Trophoblast cell (in vitro differentiated cells and primary cell): Measurements from ENCODE around the gene FAM241B.

Source experiments
- DNase-seq, 2 donors: peaks; one replicate each; pipeline ENCODE4 v3.0.0-alpha.2; 2016
- H2AFZ ChIP-seq: 2 replicates; pipeline ENCODE4 v1.6.1; 2013; ENCODE audit warnings: low read length, moderate library complexity, mild to moderate bottlenecking; ENCODE audit not compliant: insufficient read depth, poor library complexity
- H2AK5ac ChIP-seq: 2 replicates; pipeline ENCODE4 v1.6.1; 2013; ENCODE audit warnings: mild to moderate bottlenecking, low read length
- H2BK120ac ChIP-seq: 2 replicates; pipeline ENCODE4 v1.6.1; 2013; ENCODE audit warnings: low read length, mild to moderate bottlenecking, moderate library complexity; ENCODE audit not compliant: insufficient read depth, poor library complexity
- H2BK12ac ChIP-seq: 2 replicates; pipeline ENCODE4 v1.6.1; 2013; ENCODE audit warnings: mild to moderate bottlenecking, low read length, moderate library complexity
- H2BK5ac ChIP-seq: 2 replicates; pipeline ENCODE4 v1.6.1; 2013; ENCODE audit warnings: low read length, low read depth, moderate library complexity, mild to moderate bottlenecking; ENCODE audit not compliant: poor library complexity
- H3K14ac ChIP-seq: 2 replicates; pipeline ENCODE4 v1.6.1; 2013; ENCODE audit warnings: mild to moderate bottlenecking, low read length
- H3K18ac ChIP-seq: 2 replicates; pipeline ENCODE4 v1.6.1; 2013; ENCODE audit warnings: mild to moderate bottlenecking, low read length
- H3K23ac ChIP-seq: 2 replicates; pipeline ENCODE4 v1.6.1; 2013; ENCODE audit warnings: low read length
- H3K27ac ChIP-seq: 2 replicates; pipeline ENCODE4 v1.5.1; 2013; ENCODE audit warnings: low read depth, mild to moderate bottlenecking, inconsistent platforms, low read length, moderate library complexity
- H3K27me3 ChIP-seq: 2 replicates; pipeline ENCODE4 v1.6.1; 2013; ENCODE audit warnings: inconsistent platforms, mild to moderate bottlenecking, low read length, moderate library complexity; ENCODE audit not compliant: insufficient read depth
- H3K36me3 ChIP-seq, 2 experiments: 1 replicate in 1 of 2; 2 replicates in 1 of 2; pipeline ENCODE4 v1.6.1; 2013; ENCODE audit warnings: low read length in 2 of 2, mild to moderate bottlenecking in 2 of 2, moderate library complexity in 1 of 2; ENCODE audit not compliant: insufficient read depth in 2 of 2, control insufficient read depth in 1 of 2
- H3K4ac ChIP-seq: 2 replicates; pipeline ENCODE4 v1.6.1; 2013; ENCODE audit warnings: low read depth, mild to moderate bottlenecking, low read length, moderate library complexity
- H3K4me1 ChIP-seq, 2 experiments: 1 replicate in 1 of 2; 2 replicates in 1 of 2; pipeline ENCODE4 v1.6.1; 2013; ENCODE audit warnings: low read length in 2 of 2, mild to moderate bottlenecking in 2 of 2, moderate library complexity in 1 of 2; ENCODE audit not compliant: insufficient read depth in 2 of 2, control insufficient read depth in 1 of 2
- H3K4me2 ChIP-seq: 2 replicates; pipeline ENCODE4 v1.6.1; 2013; ENCODE audit warnings: inconsistent platforms, mild to moderate bottlenecking, low read length, moderate library complexity
- H3K4me3 ChIP-seq: 2 replicates; pipeline ENCODE4 v1.5.1; 2013; ENCODE audit warnings: mild to moderate bottlenecking, low read depth, low read length, inconsistent platforms
- H3K79me1 ChIP-seq: one replicate; pipeline ENCODE4 v1.6.1; 2013; ENCODE audit warnings: low read length
- H3K79me2 ChIP-seq: 2 replicates; pipeline ENCODE4 v1.6.1; 2013; ENCODE audit warnings: low read length, mild to moderate bottlenecking; ENCODE audit not compliant: control insufficient read depth, insufficient read depth, poor library complexity
- H3K9ac ChIP-seq: 2 replicates; pipeline ENCODE4 v1.6.1; 2013; ENCODE audit warnings: mild to moderate bottlenecking, low read length
- H3K9me3 ChIP-seq: 2 replicates; pipeline ENCODE4 v1.6.1; 2013; ENCODE audit warnings: low read depth, mild to moderate bottlenecking, control low read depth, inconsistent platforms, low read length; ENCODE audit not compliant: insufficient read depth
- H4K12ac ChIP-seq: 2 replicates; pipeline ENCODE4 v1.6.1; 2013; ENCODE audit warnings: low read depth, mild to moderate bottlenecking, low read length, moderate library complexity
- H4K8ac ChIP-seq: 2 replicates; pipeline ENCODE4 v1.6.1; 2013; ENCODE audit warnings: low read depth, mild to moderate bottlenecking, low read length, moderate library complexity
- H4K91ac ChIP-seq: one replicate; pipeline ENCODE4 v1.6.1; 2013; ENCODE audit warnings: low read depth, mild to moderate bottlenecking, low read length, moderate library complexity
- WGBS: extraction: QIAGEN DNeasy Blood & Tissue Kit; methylation state at CpG from one replicate; pipeline ENCODE4 v1.1.7; 2013; ENCODE audit warnings: missing lambda C conversion rate; ENCODE audit not compliant: insufficient read length, insufficient coverage; ENCODE audit errors: extremely low coverage; 5-methylcytosine and 5-hydroxymethylcytosine counted together

The FAM241B gene

DNA sequence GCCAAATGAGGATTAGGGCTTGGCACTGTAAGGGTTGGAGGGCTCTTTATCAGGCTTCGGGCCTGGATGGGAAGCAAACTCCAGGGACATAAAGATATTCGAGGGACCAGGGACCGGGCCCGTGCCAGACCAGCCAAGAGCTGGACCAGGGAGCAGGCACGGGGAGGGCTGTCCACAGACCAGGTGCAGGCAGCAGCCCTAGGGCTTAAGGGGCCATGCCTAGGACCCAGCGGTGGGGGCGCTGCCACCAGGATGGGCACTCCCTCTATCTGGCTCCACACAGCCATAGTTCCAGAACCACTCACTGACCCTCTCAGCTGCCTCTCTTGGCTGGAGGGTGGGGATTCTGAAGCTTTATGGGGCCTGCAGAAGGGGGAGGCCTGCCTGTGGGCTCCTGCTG lies 32.9 kb downstream of the FAM241B start:
- Histone ChIP-seq H3K4me1 (no peaks in the 10 kb centered on the region), H3K14ac (no peak overlapping the region), H4K8ac (no peak overlapping the region), H3K9ac (no peak overlapping the region), H2BK120ac (no peak overlapping the region), H2AK5ac (no peak overlapping the region), H3K79me2 (no peaks in the 10 kb centered on the region), H3K36me3 (no peaks in the 10 kb centered on the region), H4K91ac (no peak overlapping the region), H3K4ac (no peak overlapping the region), H2AFZ (no peak overlapping the region), H3K79me1 (no peaks in the 10 kb centered on the region), H3K4me3 (no peak overlapping the region), H4K12ac (no peak overlapping the region), H3K9me3 (no peaks in the 10 kb centered on the region), H3K27me3 (no peaks in the 10 kb centered on the region), H3K18ac (no peak overlapping the region), H2BK5ac (no peak overlapping the region), H3K23ac (no peak overlapping the region), H3K27ac (no peak overlapping the region), H2BK12ac (no peak overlapping the region), H3K4me2 (no peak overlapping the region)
- no CpG with 5 or more reads among the region's 7 CpGs for WGBS
- DNase-seq = no peak

DNA sequence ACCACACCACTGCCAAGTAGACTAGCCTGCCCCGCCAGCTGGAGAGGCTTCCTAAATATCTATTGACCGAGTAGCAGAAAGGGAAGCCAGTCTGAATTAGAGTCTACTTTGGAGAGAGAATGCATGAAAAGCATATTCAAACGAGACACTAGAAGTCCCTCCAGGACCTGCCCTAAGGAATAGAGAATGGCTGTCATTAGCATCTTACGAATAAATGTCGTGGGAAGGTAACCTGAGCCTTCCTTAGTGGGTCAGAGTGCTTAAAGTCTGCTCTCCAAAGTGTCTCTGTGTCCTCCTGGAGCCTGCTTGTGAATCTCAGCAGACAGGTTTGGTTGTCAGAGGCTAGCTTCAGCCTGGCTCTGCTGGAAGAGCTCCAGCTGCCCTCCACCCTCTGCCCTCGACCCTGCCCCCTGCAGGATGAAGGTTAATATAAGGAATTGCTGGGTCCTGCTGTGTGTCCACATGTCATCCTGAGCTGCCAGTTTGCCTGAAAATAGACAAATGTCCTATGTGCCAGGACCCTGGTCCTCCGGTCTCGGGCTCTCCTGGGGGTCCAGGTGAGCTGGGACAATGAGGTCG lies 33.4 kb downstream of the FAM241B start:
- no peak overlapping the region for H3K4me2 ChIP-seq
- no peaks in the 10 kb centered on the region for H3K79me1 ChIP-seq
- H2BK120ac ChIP-seq = no peak overlapping the region
- no peak overlapping the region for H3K23ac ChIP-seq
- H2BK5ac ChIP-seq = no peak overlapping the region
- WGBS = no CpG with 5 or more reads among the region's 9 CpGs
- H3K18ac ChIP-seq = no peak overlapping the region
- H4K12ac ChIP-seq = no peak overlapping the region
- no peaks in the 10 kb centered on the region for H3K9me3 ChIP-seq
- no peak overlapping the region for H3K9ac ChIP-seq
- no peak overlapping the region for H2BK12ac ChIP-seq
- no peak overlapping the region for H2AFZ ChIP-seq
- no peaks in the 10 kb centered on the region for H3K27me3 ChIP-seq
- no peak for DNase-seq
- no peak overlapping the region for H2AK5ac ChIP-seq
- no peaks in the 10 kb centered on the region for H3K4me1 ChIP-seq
- no peaks in the 10 kb centered on the region for H3K36me3 ChIP-seq
- H3K4me3 ChIP-seq = no peak overlapping the region
- no peak overlapping the region for H4K8ac ChIP-seq
- no peak overlapping the region for H3K4ac ChIP-seq
- no peaks in the 10 kb centered on the region for H3K79me2 ChIP-seq
- H3K14ac ChIP-seq = no peak overlapping the region
- H3K27ac ChIP-seq = no peak overlapping the region
- H4K91ac ChIP-seq = no peak overlapping the region

DNA sequence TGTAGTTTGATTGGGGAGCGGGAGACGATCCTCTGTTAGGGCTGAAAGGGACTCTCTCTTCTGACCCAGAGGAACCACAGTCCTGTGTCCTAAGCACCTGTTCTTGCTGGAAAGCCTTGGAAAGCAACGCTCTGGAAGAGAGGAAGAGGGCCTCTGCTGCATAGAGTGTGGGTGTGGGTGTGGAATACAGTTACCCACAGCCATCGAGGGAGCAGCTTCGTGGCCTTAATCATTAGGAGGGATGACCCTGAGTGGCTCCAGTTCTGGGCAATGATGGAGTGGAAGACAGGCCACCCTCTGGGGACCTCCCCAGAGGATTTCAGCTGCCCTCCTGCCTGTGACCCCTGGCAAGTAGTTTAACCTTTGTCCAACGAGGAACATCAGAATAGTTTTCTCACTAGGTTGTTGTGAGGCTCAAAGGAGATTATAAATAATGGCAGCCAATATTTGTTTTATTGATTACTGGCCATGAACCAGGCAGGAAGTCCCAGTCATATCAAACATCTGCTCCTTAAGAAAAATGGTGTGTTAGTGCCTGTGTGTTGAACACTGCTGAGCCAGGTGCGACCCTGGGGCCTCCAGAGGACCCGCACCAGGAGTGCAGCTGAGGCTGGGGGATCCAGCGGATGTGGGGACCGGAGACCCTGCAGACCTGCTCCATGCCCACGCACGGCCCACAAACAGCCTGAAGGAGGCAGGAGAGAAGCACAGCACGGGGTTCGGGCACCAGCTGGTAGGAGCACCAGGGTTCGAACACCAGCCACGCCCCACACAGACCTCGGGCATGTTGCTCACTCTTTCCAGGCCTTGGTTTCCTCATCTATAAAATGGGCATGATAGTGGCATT lies 35.6 kb downstream of the FAM241B start:
- H2BK120ac ChIP-seq = no peak overlapping the region
- no peak overlapping the region for H2BK5ac ChIP-seq
- H4K8ac ChIP-seq = no peak overlapping the region
- no peak overlapping the region for H2AK5ac ChIP-seq
- H3K14ac ChIP-seq = no peak overlapping the region
- no peaks in the 10 kb centered on the region for H3K4me1 ChIP-seq
- no peaks in the 10 kb centered on the region for H3K36me3 ChIP-seq
- no peak overlapping the region for H2AFZ ChIP-seq
- no peak overlapping the region for H4K91ac ChIP-seq
- no peak overlapping the region for H3K4me2 ChIP-seq
- H3K9me3 ChIP-seq = no peaks in the 10 kb centered on the region
- no peak overlapping the region for H3K27ac ChIP-seq
- H3K79me1 ChIP-seq = no peaks in the 10 kb centered on the region
- WGBS = no CpG with 5 or more reads among the region's 17 CpGs
- H3K79me2 ChIP-seq = no peaks in the 10 kb centered on the region
- no peak overlapping the region for H3K4me3 ChIP-seq
- no peak overlapping the region for H2BK12ac ChIP-seq
- no peak overlapping the region for H3K23ac ChIP-seq
- no peak overlapping the region for H3K4ac ChIP-seq
- H3K27me3 ChIP-seq = no peaks in the 10 kb centered on the region
- no peak overlapping the region for H3K18ac ChIP-seq
- no peak overlapping the region for H3K9ac ChIP-seq
- DNase-seq = no peak
- no peak overlapping the region for H4K12ac ChIP-seq

- no peak for DNase-seq
- H3K9me3 ChIP-seq = no peaks in the 10 kb centered on the region
- no peaks in the 10 kb centered on the region for H3K36me3 ChIP-seq
- H4K12ac ChIP-seq = no peak overlapping the region
- no peaks in the 10 kb centered on the region for H3K79me2 ChIP-seq
- no peak overlapping the region for H3K4me2 ChIP-seq
- no peak overlapping the region for H3K4ac ChIP-seq
- no peak overlapping the region for H2AK5ac ChIP-seq
- WGBS = no CpG with 5 or more reads among the region's 4 CpGs
- no peak overlapping the region for H3K23ac ChIP-seq
- H3K79me1 ChIP-seq = no peaks in the 10 kb centered on the region
- H3K4me1 ChIP-seq = no peaks in the 10 kb centered on the region
- no peak overlapping the region for H3K14ac ChIP-seq
- no peak overlapping the region for H4K91ac ChIP-seq
- H3K4me3 ChIP-seq = no peak overlapping the region
- H2AFZ ChIP-seq = no peak overlapping the region
- no peak overlapping the region for H2BK120ac ChIP-seq
- no peak overlapping the region for H2BK12ac ChIP-seq
- H3K18ac ChIP-seq = no peak overlapping the region
- H2BK5ac ChIP-seq = no peak overlapping the region
- H3K9ac ChIP-seq = no peak overlapping the region
- H3K27ac ChIP-seq = no peak overlapping the region
- H4K8ac ChIP-seq = no peak overlapping the region
- no peaks in the 10 kb centered on the region for H3K27me3 ChIP-seq
Measured at GRCh38 chr10:69666756-69667155, 36.7 kb downstream of the FAM241B start.
